ENCODE data around the gene PAQR8. TPM values are rescaled to one million over a fixed set of nuclear protein-coding genes. Genes with fewer than 3 reads are reported as not detected.

Gene PAQR8
- total RNA-seq, 2 experiments from 2014 or later: 5.5 to 6.2 TPM

- peaks cover 10% of the 10 kb centered on the region; the same call in 1 of the 2 replicates for H3K79me2 ChIP-seq (ENCODE audit: insufficient read depth, low read depth, low read length)
- H3K4me2 ChIP-seq (ENCODE audit: low read length): peak overlapping the region; percentile 31
- intact Hi-C loops (cut with micrococcal nuclease; ENCODE audit: unreplicated experiment): no loop called here
- BruUV-seq (replicated peaks): no TSS peak
- H3K4me1 ChIP-seq (ENCODE audit: insufficient read depth, low read length, poor library complexity, severe bottlenecking): peaks cover 40% of the 10 kb centered on the region
- no peak for DNase-seq (ENCODE audit: low spot score)
- peak overlapping the region; percentile 82 for H2AFZ ChIP-seq (ENCODE audit: low read length)
- H3K27ac ChIP-seq (ENCODE audit: low read depth, low read length, poor library complexity, severe bottlenecking): no peak overlapping the region
- CTCF ChIA-PET (ENCODE audit: unreplicated experiment): no interaction called here
- H3K9me3 ChIP-seq (ENCODE audit: low read length): no peaks in the 10 kb centered on the region
- H3K36me3 ChIP-seq (ENCODE audit: insufficient read depth, low read length): no peaks in the 10 kb centered on the region
- TF ChIP-seq, protein P1, sequence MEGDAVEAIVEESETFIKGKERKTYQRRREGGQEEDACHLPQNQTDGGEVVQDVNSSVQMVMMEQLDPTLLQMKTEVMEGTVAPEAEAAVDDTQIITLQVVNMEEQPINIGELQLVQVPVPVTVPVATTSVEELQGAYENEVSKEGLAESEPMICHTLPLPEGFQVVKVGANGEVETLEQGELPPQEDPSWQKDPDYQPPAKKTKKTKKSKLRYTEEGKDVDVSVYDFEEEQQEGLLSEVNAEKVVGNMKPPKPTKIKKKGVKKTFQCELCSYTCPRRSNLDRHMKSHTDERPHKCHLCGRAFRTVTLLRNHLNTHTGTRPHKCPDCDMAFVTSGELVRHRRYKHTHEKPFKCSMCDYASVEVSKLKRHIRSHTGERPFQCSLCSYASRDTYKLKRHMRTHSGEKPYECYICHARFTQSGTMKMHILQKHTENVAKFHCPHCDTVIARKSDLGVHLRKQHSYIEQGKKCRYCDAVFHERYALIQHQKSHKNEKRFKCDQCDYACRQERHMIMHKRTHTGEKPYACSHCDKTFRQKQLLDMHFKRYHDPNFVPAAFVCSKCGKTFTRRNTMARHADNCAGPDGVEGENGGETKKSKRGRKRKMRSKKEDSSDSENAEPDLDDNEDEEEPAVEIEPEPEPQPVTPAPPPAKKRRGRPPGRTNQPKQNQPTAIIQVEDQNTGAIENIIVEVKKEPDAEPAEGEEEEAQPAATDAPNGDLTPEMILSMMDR (conservative IDR thresholded peaks at IDR 0.05; ENCODE audit: low read length): no peak
- no peak for TF ChIP-seq EZH2phosphoT487 (IDR thresholded peaks at IDR 0.05; ENCODE audit: borderline replicate concordance, low read depth, low read length)
- peaks cover 6% of the 10 kb centered on the region; the same call in 1 of the 2 replicates for H4K20me1 ChIP-seq (ENCODE audit: insufficient read depth, low read length)
- POLR2A ChIA-PET: interaction anchor here (0.6 to 1.7 kb wide), 6 partner anchors 9 to 76 kb away, joined by 3 to 14 read pairs (median 4); no protein-coding TSS in a partner anchor
- no peaks in the 10 kb centered on the region for H3K9me2 ChIP-seq (ENCODE audit: insufficient read depth, low read length)
- no peak overlapping the region for H3K4me3 ChIP-seq (ENCODE audit: low read depth, low read length, poor library complexity, severe bottlenecking)
These were observed 1.9 kb upstream of the PAQR8 start for GRCh38 chr6:52360028-52360427.

DNA sequence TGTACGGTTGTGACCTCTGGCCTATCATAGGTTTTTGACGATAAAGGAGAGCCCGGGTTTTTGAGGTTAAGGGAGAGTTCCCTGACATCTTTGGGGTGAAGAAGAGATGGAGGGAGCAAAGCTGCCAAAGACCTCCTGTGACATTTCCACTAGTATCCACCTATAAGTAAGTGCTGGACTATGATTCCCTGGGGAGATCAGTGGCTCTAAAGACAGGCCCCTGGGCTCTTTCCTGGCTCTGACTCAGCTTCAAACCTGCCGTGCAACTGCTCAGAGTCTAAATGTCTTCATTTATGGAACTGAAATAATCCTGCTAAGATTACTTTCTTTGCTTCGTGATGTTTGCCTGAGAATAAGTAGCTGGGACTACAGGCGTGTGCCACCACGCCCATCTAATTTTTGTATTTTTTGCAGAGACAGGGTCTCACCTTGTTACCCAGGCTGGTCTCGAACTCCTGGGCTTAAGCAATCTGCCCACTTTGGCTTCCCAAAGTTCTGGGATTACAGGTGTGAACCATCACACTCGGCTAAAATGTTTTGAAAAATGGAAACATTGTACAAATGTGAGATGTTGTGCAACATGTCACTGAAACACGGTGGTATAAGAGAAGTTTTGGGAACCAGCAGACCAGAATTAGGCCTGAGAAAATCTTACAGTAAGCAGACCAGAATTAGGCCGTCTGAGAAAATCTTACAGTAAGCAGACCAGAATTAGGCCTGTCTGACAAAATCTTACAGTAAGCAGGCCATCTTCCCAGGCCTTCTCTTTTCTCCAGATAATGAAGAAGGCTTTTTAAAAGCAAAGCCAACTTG is 1.1 kb upstream of the PAQR8 start:
- H3K9me3 ChIP-seq (ENCODE audit: low read length): no peaks in the 10 kb centered on the region
- intact Hi-C loops (cut with micrococcal nuclease; ENCODE audit: unreplicated experiment): no loop called here
- no peak for DNase-seq (ENCODE audit: low spot score)
- POLR2A ChIA-PET: interaction anchor here (1.0 to 1.7 kb wide), 4 partner anchors 10 to 75 kb away, joined by 3 to 14 read pairs (median 6); no protein-coding TSS in a partner anchor
- peak overlapping the region; percentile 82; the same call in 1 of the 2 replicates for H2AFZ ChIP-seq (ENCODE audit: low read length)
- peaks cover 6% of the 10 kb centered on the region; the same call in 1 of the 2 replicates for H4K20me1 ChIP-seq (ENCODE audit: insufficient read depth, low read length)
- H3K4me3 ChIP-seq (ENCODE audit: low read depth, low read length, poor library complexity, severe bottlenecking): peak overlapping the region; percentile 96
- BruUV-seq (replicated peaks): no TSS peak
- H3K27ac ChIP-seq (ENCODE audit: low read depth, low read length, poor library complexity, severe bottlenecking): peak overlapping the region; percentile 37
- H3K36me3 ChIP-seq (ENCODE audit: insufficient read depth, low read length): no peaks in the 10 kb centered on the region
- no peaks in the 10 kb centered on the region for H3K9me2 ChIP-seq (ENCODE audit: insufficient read depth, low read length)
- CTCF ChIA-PET (ENCODE audit: unreplicated experiment): no interaction called here
- H3K4me2 ChIP-seq (ENCODE audit: low read length): peak overlapping the region; percentile 97
- TF ChIP-seq EZH2phosphoT487 (IDR thresholded peaks at IDR 0.05; ENCODE audit: borderline replicate concordance, low read depth, low read length): no peak
- TF ChIP-seq, protein P1 (conservative IDR thresholded peaks at IDR 0.05; ENCODE audit: low read length): no peak
- H3K79me2 ChIP-seq (ENCODE audit: insufficient read depth, low read depth, low read length): peaks cover 10% of the 10 kb centered on the region; the same call in 1 of the 2 replicates
- peaks cover 40% of the 10 kb centered on the region for H3K4me1 ChIP-seq (ENCODE audit: insufficient read depth, low read length, poor library complexity, severe bottlenecking)
